ENCODE data around the gene IGFBP3. TPM values are rescaled to one million over a fixed set of nuclear protein-coding genes. Genes with fewer than 3 reads are reported as not detected.

IGFBP3 gene
- total and polyA plus RNA-seq, 2 donors (not counting 1 experiment from before 2014, with no cell fraction given) = 8.9 to 227 TPM

DNA sequence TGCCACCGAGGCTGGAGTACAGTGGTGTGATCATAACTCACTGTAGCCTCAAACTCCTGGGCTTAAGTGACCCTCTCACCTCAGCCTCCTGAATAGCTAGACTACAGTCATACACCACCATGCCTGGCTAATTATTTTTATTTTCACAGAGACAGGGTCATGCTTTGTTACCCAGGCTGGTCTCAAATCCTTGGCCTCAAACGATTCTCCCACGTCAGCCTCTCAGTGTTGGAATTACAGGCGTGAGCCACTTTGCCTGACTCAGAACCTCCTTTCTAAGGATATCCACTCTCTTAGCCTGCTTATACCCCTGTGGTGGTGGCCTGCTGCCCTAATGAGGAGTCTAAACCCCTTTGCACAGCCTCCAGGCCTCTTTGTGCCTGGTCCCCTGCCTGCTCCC, 36.9 kb downstream of the IGFBP3 start:
- peaks cover 5% of the 10 kb centered on the region for H3K27me3 ChIP-seq (ENCODE audit: control insufficient read depth, insufficient read depth, low read length)
- no peak overlapping the region for H3K4me2 ChIP-seq (ENCODE audit: extremely low read depth, insufficient read depth, low read length)
- no peaks in the 10 kb centered on the region for H3K36me3 ChIP-seq (ENCODE audit: control insufficient read depth, insufficient read depth, low read length)
- DNase-seq (ENCODE audit: low read depth in 2 of 2) = no peak
- no peaks in the 10 kb centered on the region for H3K4me1 ChIP-seq (ENCODE audit: control insufficient read depth, extremely low read depth, insufficient read depth, low read length)
- H4K20me1 ChIP-seq (ENCODE audit: control insufficient read depth, extremely low read depth, insufficient read depth, low read length) = no peaks in the 10 kb centered on the region
- H3K79me2 ChIP-seq (ENCODE audit: control insufficient read depth, insufficient read depth, low read length) = no peaks in the 10 kb centered on the region
- H3K9me3 ChIP-seq (ENCODE audit: control insufficient read depth, insufficient read depth, low read depth, low read length) = no peaks in the 10 kb centered on the region
- TF ChIP-seq, protein P1, sequence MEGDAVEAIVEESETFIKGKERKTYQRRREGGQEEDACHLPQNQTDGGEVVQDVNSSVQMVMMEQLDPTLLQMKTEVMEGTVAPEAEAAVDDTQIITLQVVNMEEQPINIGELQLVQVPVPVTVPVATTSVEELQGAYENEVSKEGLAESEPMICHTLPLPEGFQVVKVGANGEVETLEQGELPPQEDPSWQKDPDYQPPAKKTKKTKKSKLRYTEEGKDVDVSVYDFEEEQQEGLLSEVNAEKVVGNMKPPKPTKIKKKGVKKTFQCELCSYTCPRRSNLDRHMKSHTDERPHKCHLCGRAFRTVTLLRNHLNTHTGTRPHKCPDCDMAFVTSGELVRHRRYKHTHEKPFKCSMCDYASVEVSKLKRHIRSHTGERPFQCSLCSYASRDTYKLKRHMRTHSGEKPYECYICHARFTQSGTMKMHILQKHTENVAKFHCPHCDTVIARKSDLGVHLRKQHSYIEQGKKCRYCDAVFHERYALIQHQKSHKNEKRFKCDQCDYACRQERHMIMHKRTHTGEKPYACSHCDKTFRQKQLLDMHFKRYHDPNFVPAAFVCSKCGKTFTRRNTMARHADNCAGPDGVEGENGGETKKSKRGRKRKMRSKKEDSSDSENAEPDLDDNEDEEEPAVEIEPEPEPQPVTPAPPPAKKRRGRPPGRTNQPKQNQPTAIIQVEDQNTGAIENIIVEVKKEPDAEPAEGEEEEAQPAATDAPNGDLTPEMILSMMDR (conservative IDR thresholded peaks at IDR 0.05 in 1 of 2, IDR thresholded peaks at IDR 0.05 in 1 of 2; ENCODE audit: low read depth in 1 of 2, low read length in 2 of 2) = no peak
- no peak for TF ChIP-seq EZH2 (IDR thresholded peaks at IDR 0.05; ENCODE audit: low read length, missing control alignments)
- H3K4me3 ChIP-seq (replicated peaks in 1 of 4; ENCODE audit: control extremely low read depth in 1 of 4, insufficient read depth in 1 of 4, low read depth in 3 of 4, low read length in 4 of 4) = no peak overlapping the region
- H3K27ac ChIP-seq (ENCODE audit: insufficient read depth, low read length) = no peak overlapping the region
- no peak overlapping the region for H3K9ac ChIP-seq (ENCODE audit: insufficient read depth, low read length)
- no peak overlapping the region for H2AFZ ChIP-seq (ENCODE audit: low read length)

DNA sequence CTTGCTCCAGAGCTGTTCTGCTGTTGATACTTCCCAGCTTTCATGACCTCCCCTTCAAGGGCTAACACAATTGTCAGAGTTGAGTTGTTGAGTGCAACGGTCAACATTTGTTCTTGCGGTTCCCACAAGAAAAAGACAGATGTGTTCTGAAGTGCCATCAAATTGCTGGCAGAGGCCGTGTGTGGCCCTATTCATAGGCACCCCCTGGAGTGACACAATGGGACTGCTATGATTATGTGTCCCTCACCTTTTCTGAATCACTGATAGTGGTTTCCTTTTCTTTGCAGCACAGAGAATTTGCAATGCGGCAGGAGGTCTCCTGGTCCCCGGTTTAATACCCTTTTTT, 38.6 kb downstream of the IGFBP3 start:
- Histone ChIP-seq H3K9me3 (ENCODE audit: control insufficient read depth, insufficient read depth, low read depth, low read length) (no peaks in the 10 kb centered on the region), H3K79me2 (ENCODE audit: control insufficient read depth, insufficient read depth, low read length) (no peaks in the 10 kb centered on the region), H3K27me3 (ENCODE audit: control insufficient read depth, insufficient read depth, low read length) (no peaks in the 10 kb centered on the region), H3K36me3 (ENCODE audit: control insufficient read depth, insufficient read depth, low read length) (no peaks in the 10 kb centered on the region), H3K4me2 (ENCODE audit: extremely low read depth, insufficient read depth, low read length) (no peak overlapping the region), H4K20me1 (ENCODE audit: control insufficient read depth, extremely low read depth, insufficient read depth, low read length) (no peaks in the 10 kb centered on the region), H3K4me3 (replicated peaks in 1 of 4; ENCODE audit: control extremely low read depth in 1 of 4, insufficient read depth in 1 of 4, low read depth in 3 of 4, low read length in 4 of 4) (no peak overlapping the region), H3K27ac (ENCODE audit: insufficient read depth, low read length) (no peak overlapping the region), H3K4me1 (ENCODE audit: control insufficient read depth, extremely low read depth, insufficient read depth, low read length) (no peaks in the 10 kb centered on the region), H2AFZ (ENCODE audit: low read length) (no peak overlapping the region), H3K9ac (ENCODE audit: insufficient read depth, low read length) (no peak overlapping the region)
- TF ChIP-seq EZH2 (IDR thresholded peaks at IDR 0.05; ENCODE audit: low read length, missing control alignments) = no peak
- TF ChIP-seq, protein P1 (conservative IDR thresholded peaks at IDR 0.05 in 1 of 2, IDR thresholded peaks at IDR 0.05 in 1 of 2; ENCODE audit: low read depth in 1 of 2, low read length in 2 of 2) = no peak
- no peak for DNase-seq (ENCODE audit: low read depth in 2 of 2)

DNA sequence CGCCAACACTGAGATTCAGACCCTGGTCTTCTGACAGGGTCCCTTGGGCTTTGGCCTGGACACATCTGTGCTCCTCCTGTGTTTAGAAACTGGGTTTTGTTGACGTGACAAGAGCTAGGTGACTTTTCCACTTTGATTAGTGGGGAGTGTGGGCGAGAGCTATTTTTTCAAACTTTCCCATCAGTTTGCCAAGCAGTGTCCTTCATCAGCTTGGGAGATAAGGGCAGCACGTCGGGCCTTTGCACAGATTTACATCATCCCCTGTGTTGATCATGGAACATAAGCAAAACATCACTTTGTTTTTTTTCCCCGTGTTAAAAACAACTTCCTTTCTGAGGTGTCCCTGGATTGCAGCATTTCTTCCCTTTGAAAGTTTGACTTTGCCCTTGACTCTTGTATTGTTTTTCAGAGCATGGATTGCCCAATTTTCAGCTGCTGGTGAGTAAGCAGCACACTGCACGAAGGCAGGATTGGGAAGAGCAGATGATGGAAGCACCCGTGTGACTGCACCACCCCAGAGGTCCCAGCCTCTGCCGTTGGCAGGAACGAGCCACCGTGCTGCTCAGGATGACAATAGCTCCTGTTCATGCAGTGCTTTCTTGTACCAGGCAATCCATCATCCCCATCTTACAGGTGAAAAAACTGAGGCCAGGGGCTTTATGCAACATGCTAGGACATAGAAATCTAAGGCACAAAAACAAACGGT, 39.2 kb downstream of the IGFBP3 start:
- H3K27me3 ChIP-seq (ENCODE audit: control insufficient read depth, insufficient read depth, low read length) = no peaks in the 10 kb centered on the region
- no peaks in the 10 kb centered on the region for H4K20me1 ChIP-seq (ENCODE audit: control insufficient read depth, extremely low read depth, insufficient read depth, low read length)
- H3K9ac ChIP-seq (ENCODE audit: insufficient read depth, low read length) = no peak overlapping the region
- DNase-seq (ENCODE audit: low read depth in 2 of 2) = peak; percentile 60 to 89
- H3K4me2 ChIP-seq (ENCODE audit: extremely low read depth, insufficient read depth, low read length) = no peak overlapping the region
- no peaks in the 10 kb centered on the region for H3K36me3 ChIP-seq (ENCODE audit: control insufficient read depth, insufficient read depth, low read length)
- no peak overlapping the region for H3K4me3 ChIP-seq (replicated peaks in 1 of 4; ENCODE audit: control extremely low read depth in 1 of 4, insufficient read depth in 1 of 4, low read depth in 3 of 4, low read length in 4 of 4)
- TF ChIP-seq, protein P1 (conservative IDR thresholded peaks at IDR 0.05 in 1 of 2, IDR thresholded peaks at IDR 0.05 in 1 of 2; ENCODE audit: low read depth in 1 of 2, low read length in 2 of 2) = no peak
- TF ChIP-seq EZH2 (IDR thresholded peaks at IDR 0.05; ENCODE audit: low read length, missing control alignments) = no peak
- no peak overlapping the region for H3K27ac ChIP-seq (ENCODE audit: insufficient read depth, low read length)
- H2AFZ ChIP-seq (ENCODE audit: low read length) = no peak overlapping the region
- no peaks in the 10 kb centered on the region for H3K79me2 ChIP-seq (ENCODE audit: control insufficient read depth, insufficient read depth, low read length)
- no peaks in the 10 kb centered on the region for H3K9me3 ChIP-seq (ENCODE audit: control insufficient read depth, insufficient read depth, low read depth, low read length)
- H3K4me1 ChIP-seq (ENCODE audit: control insufficient read depth, extremely low read depth, insufficient read depth, low read length) = no peaks in the 10 kb centered on the region
